GM12891 (cell line): Measurements from ENCODE around the gene TECTA.

Experiments used
- POLR2A ChIP-seq: IDR thresholded peaks from 2 replicates; pipeline ENCODE4 v1.6.1; 2011; ENCODE audit warnings: low read depth, low read length, control low read depth
- POLR2AphosphoS5 ChIP-seq: IDR thresholded peaks from 2 replicates; pipeline ENCODE4 v1.6.1; 2011; ENCODE audit warnings: low read depth, low read length, control low read depth
- TAF1 ChIP-seq: IDR thresholded peaks from 2 replicates; pipeline ENCODE4 v1.6.1; 2011; ENCODE audit warnings: low read depth, low read length, control low read depth

DNA sequence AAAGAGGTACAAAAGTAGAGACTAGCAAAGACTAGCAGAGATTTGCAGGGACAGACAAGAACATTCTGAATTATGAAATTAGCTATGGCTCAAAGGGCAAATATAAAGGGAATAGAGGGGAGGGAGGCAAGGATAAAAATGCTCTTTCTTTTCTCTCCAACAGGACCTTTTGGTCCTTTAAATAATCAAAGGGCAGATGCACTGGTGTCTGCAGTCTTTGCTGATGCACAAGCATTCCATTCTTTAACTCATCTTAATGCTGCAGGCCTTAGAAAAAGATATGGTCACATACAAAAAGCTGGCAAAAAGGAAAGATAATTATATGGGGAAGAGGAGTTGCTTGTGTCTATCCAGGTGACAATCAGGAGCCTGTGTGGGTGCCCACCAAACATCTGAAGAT is 137.9 kb downstream of the TECTA start:
- TF ChIP-seq TAF1 (no peak), POLR2A (no peak), POLR2AphosphoS5 (no peak)
